HCT116 (cell line): ENCODE results near the gene FBXO48. TPM values are rescaled to one million over a fixed set of nuclear protein-coding genes. Genes with fewer than 3 reads are reported as not detected.

Source experiments
- ATAC-seq: fragments of 200-7000 bp; cut with Tn5 transposase; 2 replicates; pipeline ENCODE4 v1.9.1; 2020; ENCODE audit warnings: mild to moderate bottlenecking, moderate library complexity
- BruUV-seq: library from RNA; stranded (reverse); fragments of 400-500 nt; replicated peaks from 2 replicates; lab custom pipeline; 2021; lab: Mats Ljungman, UMichigan
- CTCF ChIA-PET: fragments of 300-600 bp; sonication (Branson Sonifier 250); formaldehyde crosslinking; loops from one replicate; lab custom pipeline; 2021; ENCODE audit warnings: antibody characterized with exemption; lab: Charles Lee
- POLR2A ChIA-PET: fragments of 300-600, 350-600 bp; sonication (Branson Sonifier 250); formaldehyde crosslinking; loops from one replicate; lab custom pipeline; 2021; ENCODE audit warnings: antibody characterized with exemption; lab: Charles Lee
- RAD21 ChIA-PET, 2 experiments: fragments of 300-600 bp; sonication (Branson Sonifier 250); formaldehyde crosslinking; loops; one replicate each; lab custom pipeline; 2023; ENCODE audit warnings: low total read pairs in 2 of 2; ENCODE audit not compliant: uncharacterized antibody in 2 of 2, unreplicated experiment in 2 of 2, low non-redundant PET in 1 of 2; lab: Charles Lee
- DNase-seq: peaks from one replicate; pipeline ENCODE4 v3.0.0-alpha.2; 2010; ENCODE audit warnings: low read depth, low spot score
- H2AFZ ChIP-seq: fragments of 200-600 bp; shearing (Covaris generic), sonication (generic); 2 replicates; pipeline ENCODE4 v1.6.1; 2017; ENCODE audit warnings: low read depth, mixed run types, mixed read lengths, antibody characterized with exemption, low read length; ENCODE audit not compliant: poor library complexity, severe bottlenecking
- H3K27ac ChIP-seq: 2 replicates; pipeline ENCODE4 v1.5.1; 2012; ENCODE audit warnings: low read depth, low read length
- H3K27me3 ChIP-seq: fragments of 200-600 bp; sonication (generic); 2 replicates; pipeline ENCODE4 v1.6.1; 2016; ENCODE audit warnings: mixed run types, low read length, mixed read lengths; ENCODE audit not compliant: insufficient read depth
- H3K36me3 ChIP-seq, 2 experiments: fragments of 200-500 bp in 1 of 2; fragments of 200-600 bp in 1 of 2; sonication (Bioruptor generic) in 1 of 2; sonication (generic) in 1 of 2; 2 replicates each; pipeline versions ENCODE4 v1.5.1 to v1.6.1; 2014 to 2016; ENCODE audit warnings: low read length in 2 of 2, inconsistent platforms in 1 of 2, mixed read lengths in 1 of 2, mixed run types in 1 of 2; ENCODE audit not compliant: insufficient read depth in 2 of 2, control insufficient read depth in 1 of 2
- H3K4me1 ChIP-seq, 2 experiments: fragments of 200-600 bp in 1 of 2; sonication (generic) in 1 of 2; 2 replicates each; pipeline versions ENCODE4 v1.5.1 to v1.6.1; 2012 to 2017; ENCODE audit warnings: low read length in 2 of 2, inconsistent platforms in 1 of 2, mild to moderate bottlenecking in 1 of 2, mixed read lengths in 1 of 2, mixed run types in 1 of 2, moderate library complexity in 1 of 2; ENCODE audit not compliant: insufficient read depth in 2 of 2, control insufficient read depth in 1 of 2
- H3K4me2 ChIP-seq: fragments of 200-600 bp; sonication (generic); 2 replicates; pipeline ENCODE4 v1.6.1; 2017; ENCODE audit warnings: mixed run types, low read length, mixed read lengths
- H3K4me3 ChIP-seq, 2 experiments: fragments of 200-600 bp in 1 of 2; sonication (generic) in 1 of 2; replicated peaks in 1 of 2; 2 replicates each; pipeline ENCODE4 v1.5.1; 2011 to 2016; ENCODE audit warnings: low read length in 2 of 2, control low read depth in 1 of 2, low read depth in 1 of 2, mild to moderate bottlenecking in 1 of 2, mixed read lengths in 1 of 2, mixed run types in 1 of 2
- H3K79me2 ChIP-seq: fragments of 200-600 bp; sonication (generic); 2 replicates; pipeline ENCODE4 v1.6.1; 2017; ENCODE audit warnings: mild to moderate bottlenecking, mixed run types, low read length, moderate library complexity, mixed read lengths; ENCODE audit not compliant: insufficient read depth
- H3K9ac ChIP-seq: fragments of 200-600 bp; sonication (generic); 2 replicates; pipeline ENCODE4 v1.6.1; 2016; ENCODE audit warnings: low read length, mixed read lengths
- H3K9me2 ChIP-seq: fragments of 200-600 bp; sonication (generic), shearing (Covaris generic); 2 replicates; pipeline ENCODE4 v1.6.1; 2017; ENCODE audit warnings: mixed run types, mild to moderate bottlenecking, moderate library complexity; ENCODE audit not compliant: insufficient read depth
- H3K9me3 ChIP-seq, 2 experiments: fragments of 200-500 bp in 1 of 2; fragments of 200-600 bp in 1 of 2; sonication (Bioruptor generic) in 1 of 2; sonication (generic) in 1 of 2; 2 replicates each; pipeline ENCODE4 v1.6.1; 2014 to 2017; ENCODE audit warnings: low read length in 2 of 2, mixed read lengths in 2 of 2, inconsistent platforms in 1 of 2, low read depth in 1 of 2, mild to moderate bottlenecking in 1 of 2, mixed run types in 1 of 2, moderate library complexity in 1 of 2; ENCODE audit not compliant: control insufficient read depth in 1 of 2, insufficient read depth in 1 of 2
- H4K20me1 ChIP-seq: fragments of 200-600 bp; sonication (generic), shearing (Covaris generic); 2 replicates; pipeline ENCODE4 v1.6.1; 2017; ENCODE audit warnings: mixed run types, mild to moderate bottlenecking, moderate library complexity; ENCODE audit not compliant: insufficient read depth
- ATF3 ChIP-seq: IDR thresholded peaks from 2 replicates; pipeline ENCODE4 v1.6.1; 2012
- EZH2 ChIP-seq: fragments of 200-600 bp; sonication (generic); IDR thresholded peaks from 2 replicates; pipeline ENCODE4 v1.6.1; 2017; ENCODE audit warnings: antibody characterized with exemption, mixed run types
- FOSL1 ChIP-seq: IDR thresholded peaks from 2 replicates; pipeline ENCODE4 v1.6.1; 2012; ENCODE audit warnings: low read depth
- MAX ChIP-seq: IDR thresholded peaks from 2 replicates; pipeline ENCODE4 v1.6.1; 2012
- SIN3A ChIP-seq: IDR thresholded peaks from 2 replicates; pipeline ENCODE4 v1.6.1; 2012; ENCODE audit warnings: low read depth
- TCF7L2 ChIP-seq: IDR thresholded peaks from 2 replicates; pipeline ENCODE4 v1.7.0; 2011; ENCODE audit warnings: borderline replicate concordance, inconsistent platforms; ENCODE audit not compliant: insufficient read depth, insufficient read length; ENCODE audit errors: extremely low read depth
- ZBTB33 ChIP-seq: IDR thresholded peaks from 2 replicates; pipeline ENCODE4 v1.6.1; 2011; ENCODE audit warnings: mild to moderate bottlenecking, low read length, moderate library complexity; ENCODE audit not compliant: insufficient replicate concordance; ENCODE audit errors: extremely low read depth
- intact Hi-C: fragments of 100-400 bp; cut with micrococcal nuclease; formaldehyde crosslinking; loops from 2 replicates; pipeline ENCODE4 v1.10.0; 2022
- total RNA-seq: library from RNA; stranded (reverse); gene quantifications from one replicate; pipeline ENCODE4 v1.2.1, GENCODE V29; 2021; ENCODE audit not compliant: unreplicated experiment

The FBXO48 gene
- total RNA-seq, 1 experiment from 2014 or later: 0.91 TPM

- ChIA-PET POLR2A (no interaction called here), CTCF (interaction anchor here (2.2 kb wide), 1 partner anchor 11 kb away, joined by 9 read pairs; no protein-coding TSS in a partner anchor)
- DNase-seq: no peak
Measured at GRCh38 chr2:68499133-68499532, 32.0 kb upstream of the FBXO48 start.

More at GRCh38 chr2:68499133-68499532, 32.0 kb upstream of the FBXO48 start:
- no peaks in the 10 kb centered on the region for H3K36me3 ChIP-seq
- H3K79me2 ChIP-seq: no peaks in the 10 kb centered on the region
- H4K20me1 ChIP-seq: no peaks in the 10 kb centered on the region
- no peaks in the 10 kb centered on the region for H3K27me3 ChIP-seq
- H2AFZ ChIP-seq: no peak overlapping the region
- RAD21 ChIA-PET: no interaction called here
- ATAC-seq: no peak
- no peak overlapping the region for H3K9ac ChIP-seq
- intact Hi-C loops: no loop called here
- H3K4me1 ChIP-seq: no peaks in the 10 kb centered on the region
- H3K4me2 ChIP-seq: no peak overlapping the region
- H3K9me3 ChIP-seq: no peaks in the 10 kb centered on the region; a peak in 1 of 4 replicates
- no peak overlapping the region for H3K4me3 ChIP-seq
- H3K27ac ChIP-seq: no peak overlapping the region
- BruUV-seq: no TSS peak
- no peak for TF ChIP-seq FOSL1
- no peak for TF ChIP-seq ATF3
- TF ChIP-seq MAX: no peak
- TF ChIP-seq TCF7L2: no peak
- TF ChIP-seq EZH2: no peak
- no peak for TF ChIP-seq ZBTB33
- TF ChIP-seq SIN3A: no peak
- H3K9me2 ChIP-seq: no peaks in the 10 kb centered on the region
